Right atrium auricular region (tissue), 2 donors: Measurements from ENCODE around the gene CDK15. TPM values are rescaled to one million over a fixed set of nuclear protein-coding genes. Genes with fewer than 3 reads are reported as not detected.

Experiments used
- DNase-seq: peaks from one replicate; pipeline ENCODE4 v3.0.0-alpha.2; 2019; ENCODE audit warnings: low spot score
- H3K27ac ChIP-seq, 2 donors: fragments of 200-600 bp; sonication (generic); 1 replicate in 1 of 2; 2 replicates in 1 of 2; pipeline ENCODE4 v1.5.1; 2016 to 2019
- H3K27me3 ChIP-seq, 2 donors: fragments of 200-600 bp; sonication (generic); one replicate each; pipeline versions ENCODE4 v1.5.1 to v1.6.0; 2017 to 2019
- H3K36me3 ChIP-seq: fragments of 200-600 bp; sonication (generic); one replicate; pipeline ENCODE4 v1.5.1; 2016
- H3K4me1 ChIP-seq, 2 donors: fragments of 200-600 bp; sonication (generic); one replicate each; pipeline versions ENCODE4 v1.5.1 to v1.6.0; 2017 to 2019
- H3K4me3 ChIP-seq, 2 donors: fragments of 200-600 bp; sonication (generic); 1 replicate in 1 of 2; 2 replicates in 1 of 2; pipeline ENCODE4 v1.5.1; 2017 to 2019; ENCODE audit warnings: mild to moderate bottlenecking in 1 of 2, moderate library complexity in 1 of 2
- H3K9me3 ChIP-seq, 2 donors: fragments of 200-600 bp; sonication (generic); one replicate each; pipeline ENCODE4 v1.5.1; 2019
- CTCF ChIP-seq, 2 donors: fragments of 200-600 bp; sonication (generic); IDR thresholded peaks; one replicate each; pipeline ENCODE4 v1.5.1; 2019; ENCODE audit warnings: antibody characterized with exemption in 2 of 2
- total RNA-seq, 2 donors: library from RNA; depleted of rRNA; stranded (reverse); fragments of >200 nt; gene quantifications; one replicate each; pipeline ENCODE4 v1.1.0, GENCODE V29; 2016

CDK15 gene
- total RNA-seq, 2 donors from 2014 or later: not detected

GRCh38 chr2:201777043-201777442, 29.3 kb upstream of the CDK15 start:
- H3K4me3 ChIP-seq: no peak overlapping the region
- no peaks in the 10 kb centered on the region for H3K27me3 ChIP-seq
- peak overlapping the region in 1 of 2 donors; percentile 13 for H3K27ac ChIP-seq
- no peaks in the 10 kb centered on the region for H3K9me3 ChIP-seq
- H3K4me1 ChIP-seq: peaks cover 0 to 27% of the 10 kb centered on the region in 2 donors
- DNase-seq: no peak
- no peak for TF ChIP-seq CTCF (IDR thresholded peaks at IDR 0.05)
- H3K36me3 ChIP-seq: no peaks in the 10 kb centered on the region

- DNase-seq: no peak
- TF ChIP-seq CTCF (IDR thresholded peaks at IDR 0.05): no peak
- Histone ChIP-seq H3K27ac (peak overlapping the region in 1 of 2 donors; percentile 47), H3K9me3 (no peaks in the 10 kb centered on the region), H3K36me3 (no peaks in the 10 kb centered on the region), H3K4me1 (peaks cover 0 to 27% of the 10 kb centered on the region in 2 donors), H3K27me3 (no peaks in the 10 kb centered on the region), H3K4me3 (no peak overlapping the region)
Measured at GRCh38 chr2:201777869-201778268, 28.5 kb upstream of the CDK15 start.

- H3K27ac ChIP-seq: peak overlapping the region; percentile 94 to 96
- no peak for TF ChIP-seq CTCF (IDR thresholded peaks at IDR 0.05)
- H3K36me3 ChIP-seq: no peaks in the 10 kb centered on the region
- H3K9me3 ChIP-seq: no peaks in the 10 kb centered on the region
- no peaks in the 10 kb centered on the region for H3K27me3 ChIP-seq
- H3K4me3 ChIP-seq: peak overlapping the region; percentile 89 to 100
- no peak for DNase-seq
- peaks cover 0 to 23% of the 10 kb centered on the region in 2 donors for H3K4me1 ChIP-seq
Measured at GRCh38 chr2:201779901-201780673, 26.2 kb upstream of the CDK15 start.

GRCh38 chr2:201780674-201781493, 25.5 kb upstream of the CDK15 start, which contains the start of gene ALS2:
TSS of gene ALS2 (minus strand) at chr2:201780933. CDS start at chr2:201768885, 12,048 bp downstream.
- H3K4me3 ChIP-seq: peak within 1 kb of the TSS; percentile 89 to 100
- peaks cover 0 to 22% of the 10 kb centered on the region in 2 donors for H3K4me1 ChIP-seq

GRCh38 chr2:201781557-201782051, 24.7 kb upstream of the CDK15 start:
- no peak for DNase-seq
- H3K36me3 ChIP-seq: no peaks in the 10 kb centered on the region
- TF ChIP-seq CTCF (IDR thresholded peaks at IDR 0.05): no peak

More at GRCh38 chr2:201780674-201781493, 25.5 kb upstream of the CDK15 start, which contains the start of gene ALS2:
- peak; percentile 96 for DNase-seq
- peak within 1 kb of the TSS; percentile 94 to 96 for H3K27ac ChIP-seq
- no peaks in the 10 kb centered on the region for H3K36me3 ChIP-seq
- no peaks in the 10 kb centered on the region for H3K9me3 ChIP-seq
- H3K27me3 ChIP-seq: no peaks in the 10 kb centered on the region
- no peak for TF ChIP-seq CTCF (IDR thresholded peaks at IDR 0.05)

More at GRCh38 chr2:201781557-201782051, 24.7 kb upstream of the CDK15 start:
- peak overlapping the region; percentile 89 to 100 for H3K4me3 ChIP-seq
- peak overlapping the region; percentile 94 to 96 for H3K27ac ChIP-seq
- no peaks in the 10 kb centered on the region for H3K27me3 ChIP-seq
- no peaks in the 10 kb centered on the region for H3K9me3 ChIP-seq
- peaks cover 0 to 19% of the 10 kb centered on the region in 2 donors for H3K4me1 ChIP-seq
